SK-N-MC (cell line): ENCODE results near the gene C1R.

ENCODE experiments used
- EZH2 ChIP-seq: fragments of 200-600 bp; sonication (generic); IDR thresholded peaks from one replicate; pipeline ENCODE4 v1.6.1; 2017; ENCODE audit warnings: antibody characterized with exemption
- POLR2AphosphoS5 ChIP-seq: IDR thresholded peaks from 2 replicates; pipeline ENCODE4 v1.6.1; 2012; ENCODE audit warnings: mild to moderate bottlenecking, low read depth, low read length, borderline replicate concordance

GRCh38 chr12:7130701-7131501 lies 38.7 kb upstream of the C1R start:
- TF ChIP-seq POLR2AphosphoS5 (no peak), EZH2 (no peak)
